ENCODE measurements around the gene PTK6. TPM values are rescaled to one million over a fixed set of nuclear protein-coding genes. Genes with fewer than 3 reads are reported as not detected.

PTK6 gene
- total RNA-seq, 2 donors from 2014 or later = 0.56 TPM; not detected in 1

- no peak for DNase-seq (ENCODE audit: low spot score)
- no peaks in the 10 kb centered on the region for H3K9me3 ChIP-seq
- no peak for ATAC-seq (ENCODE audit: insufficient number of reproducible peaks, low FRiP score, low read depth)
- no peak overlapping the region for H3K27ac ChIP-seq
- no peak for TF ChIP-seq CTCF (IDR thresholded peaks at IDR 0.05)
- no peaks in the 10 kb centered on the region for H3K4me1 ChIP-seq (ENCODE audit: control insufficient read depth in 1 of 2, low read depth in 2 of 2)
- H3K4me3 ChIP-seq = no peak overlapping the region
- no peaks in the 10 kb centered on the region for H3K27me3 ChIP-seq (replicated peaks; ENCODE audit: insufficient read depth)
- H3K36me3 ChIP-seq = no peaks in the 10 kb centered on the region
Measured at GRCh38 chr20:63507083-63507743, 30.0 kb downstream of the PTK6 start.

- no peak for DNase-seq (ENCODE audit: low spot score)
- ATAC-seq (ENCODE audit: insufficient number of reproducible peaks, low FRiP score, low read depth) = no peak
- Histone ChIP-seq H3K9me3 (no peaks in the 10 kb centered on the region), H3K27me3 (replicated peaks; ENCODE audit: insufficient read depth) (no peaks in the 10 kb centered on the region), H3K36me3 (no peaks in the 10 kb centered on the region), H3K4me3 (no peak overlapping the region), H3K27ac (no peak overlapping the region), H3K4me1 (ENCODE audit: control insufficient read depth in 1 of 2, low read depth in 2 of 2) (no peaks in the 10 kb centered on the region)
- no peak for TF ChIP-seq CTCF (IDR thresholded peaks at IDR 0.05)
Measured at GRCh38 chr20:63505723-63506122, 31.5 kb downstream of the PTK6 start.

GRCh38 chr20:63505281-63505680, 31.9 kb downstream of the PTK6 start:
- DNase-seq (ENCODE audit: low spot score) (no peak), ATAC-seq (ENCODE audit: insufficient number of reproducible peaks, low FRiP score, low read depth) (no peak)
- no peaks in the 10 kb centered on the region for H3K36me3 ChIP-seq
- no peak overlapping the region for H3K4me3 ChIP-seq
- no peaks in the 10 kb centered on the region for H3K4me1 ChIP-seq (ENCODE audit: control insufficient read depth in 1 of 2, low read depth in 2 of 2)
- no peaks in the 10 kb centered on the region for H3K9me3 ChIP-seq
- no peaks in the 10 kb centered on the region for H3K27me3 ChIP-seq (replicated peaks; ENCODE audit: insufficient read depth)
- no peak for TF ChIP-seq CTCF (IDR thresholded peaks at IDR 0.05)
- H3K27ac ChIP-seq = no peak overlapping the region

GRCh38 chr20:63504642-63505041, 32.5 kb downstream of the PTK6 start:
- Histone ChIP-seq H3K27me3 (replicated peaks; ENCODE audit: insufficient read depth) (no peaks in the 10 kb centered on the region), H3K9me3 (no peaks in the 10 kb centered on the region), H3K27ac (no peak overlapping the region), H3K4me1 (ENCODE audit: control insufficient read depth in 1 of 2, low read depth in 2 of 2) (peaks cover 0 to under 1% of the 10 kb centered on the region in 2 donors), H3K4me3 (no peak overlapping the region), H3K36me3 (no peaks in the 10 kb centered on the region)
- DNase-seq (ENCODE audit: low spot score) = no peak
- no peak for TF ChIP-seq CTCF (IDR thresholded peaks at IDR 0.05)
- no peak for ATAC-seq (ENCODE audit: insufficient number of reproducible peaks, low FRiP score, low read depth)

GRCh38 chr20:63503524-63503923, 33.7 kb downstream of the PTK6 start:
- DNase-seq (ENCODE audit: low spot score) (no peak), ATAC-seq (ENCODE audit: insufficient number of reproducible peaks, low FRiP score, low read depth) (no peak)
- Histone ChIP-seq H3K27me3 (replicated peaks; ENCODE audit: insufficient read depth) (no peaks in the 10 kb centered on the region), H3K27ac (no peak overlapping the region), H3K4me3 (no peak overlapping the region), H3K9me3 (no peaks in the 10 kb centered on the region), H3K4me1 (ENCODE audit: control insufficient read depth in 1 of 2, low read depth in 2 of 2) (peaks cover 0 to 5% of the 10 kb centered on the region in 2 donors), H3K36me3 (no peaks in the 10 kb centered on the region)
- TF ChIP-seq CTCF (IDR thresholded peaks at IDR 0.05) = no peak
